SHP77 (cell line): Measurements from ENCODE around the gene ARHGAP10.

Experiments
- DNase-seq, 2 experiments: peaks; one replicate each; lab custom pipeline; 2025; lab: John Stamatoyannopoulos, UW

The ARHGAP10 gene

GRCh38 chr4:147770831-147771230 lies 38.9 kb downstream of the ARHGAP10 start:
- no peak for DNase-seq

- no peak for DNase-seq
Measured at GRCh38 chr4:147772056-147772455, 40.2 kb downstream of the ARHGAP10 start.

- DNase-seq: no peak
Measured at GRCh38 chr4:147772459-147772969, 40.6 kb downstream of the ARHGAP10 start.

GRCh38 chr4:147773261-147774184 lies 41.6 kb downstream of the ARHGAP10 start:
- DNase-seq: no peak

GRCh38 chr4:147776716-147777115 lies 44.8 kb downstream of the ARHGAP10 start:
- DNase-seq: no peak

GRCh38 chr4:147777456-147778091 lies 45.7 kb downstream of the ARHGAP10 start:
- no peak for DNase-seq

- no peak for DNase-seq
Measured at GRCh38 chr4:147778942-147779341, 47.1 kb downstream of the ARHGAP10 start.

GRCh38 chr4:147779451-147779850 lies 47.6 kb downstream of the ARHGAP10 start:
- DNase-seq: no peak

GRCh38 chr4:147780137-147780777 lies 48.4 kb downstream of the ARHGAP10 start:
- no peak for DNase-seq

- no peak for DNase-seq
Measured at GRCh38 chr4:147782087-147782781, 50.3 kb downstream of the ARHGAP10 start.

- no peak for DNase-seq
Measured at GRCh38 chr4:147785129-147785528, 53.2 kb downstream of the ARHGAP10 start.

GRCh38 chr4:147786031-147786430 lies 54.1 kb downstream of the ARHGAP10 start:
- no peak for DNase-seq

- no peak for DNase-seq
Measured at GRCh38 chr4:147786531-147786930, 54.6 kb downstream of the ARHGAP10 start.

- DNase-seq: no peak
Measured at GRCh38 chr4:147787204-147787603, 55.3 kb downstream of the ARHGAP10 start.

GRCh38 chr4:147788791-147789190 lies 56.9 kb downstream of the ARHGAP10 start:
- DNase-seq: no peak

GRCh38 chr4:147789596-147789995 lies 57.7 kb downstream of the ARHGAP10 start:
- DNase-seq: no peak

- DNase-seq: no peak
Measured at GRCh38 chr4:147790412-147790811, 58.5 kb downstream of the ARHGAP10 start.

- DNase-seq: no peak
Measured at GRCh38 chr4:147791341-147791740, 59.5 kb downstream of the ARHGAP10 start.

- no peak for DNase-seq
Measured at GRCh38 chr4:147791865-147792264, 60.0 kb downstream of the ARHGAP10 start.

GRCh38 chr4:147793569-147794313 lies 61.9 kb downstream of the ARHGAP10 start:
- DNase-seq: no peak

GRCh38 chr4:147794314-147794680 lies 62.4 kb downstream of the ARHGAP10 start:
- DNase-seq: no peak
